HCT116 (cell line): Measurements from ENCODE around the gene WNT3A. TPM values are rescaled to one million over a fixed set of nuclear protein-coding genes. Genes with fewer than 3 reads are reported as not detected.

Experiments
- ATAC-seq: fragments of 200-7000 bp; cut with Tn5 transposase; 2 replicates; pipeline ENCODE4 v1.9.1; 2020; ENCODE audit warnings: mild to moderate bottlenecking, moderate library complexity
- BruUV-seq: library from RNA; stranded (reverse); fragments of 400-500 nt; replicated peaks from 2 replicates; lab custom pipeline; 2021; lab: Mats Ljungman, UMichigan
- CTCF ChIA-PET: fragments of 300-600 bp; sonication (Branson Sonifier 250); formaldehyde crosslinking; loops from one replicate; lab custom pipeline; 2021; ENCODE audit warnings: antibody characterized with exemption; lab: Charles Lee
- POLR2A ChIA-PET: fragments of 300-600, 350-600 bp; sonication (Branson Sonifier 250); formaldehyde crosslinking; loops from one replicate; lab custom pipeline; 2021; ENCODE audit warnings: antibody characterized with exemption; lab: Charles Lee
- RAD21 ChIA-PET, 2 experiments: fragments of 300-600 bp; sonication (Branson Sonifier 250); formaldehyde crosslinking; loops; one replicate each; lab custom pipeline; 2023; ENCODE audit warnings: low total read pairs in 2 of 2; ENCODE audit not compliant: uncharacterized antibody in 2 of 2, unreplicated experiment in 2 of 2, low non-redundant PET in 1 of 2; lab: Charles Lee
- DNase-seq: peaks from one replicate; pipeline ENCODE4 v3.0.0-alpha.2; 2010; ENCODE audit warnings: low read depth, low spot score
- H2AFZ ChIP-seq: fragments of 200-600 bp; shearing (Covaris generic), sonication (generic); 2 replicates; pipeline ENCODE4 v1.6.1; 2017; ENCODE audit warnings: low read depth, mixed run types, mixed read lengths, antibody characterized with exemption, low read length; ENCODE audit not compliant: poor library complexity, severe bottlenecking
- H3K27ac ChIP-seq: 2 replicates; pipeline ENCODE4 v1.5.1; 2012; ENCODE audit warnings: low read depth, low read length
- H3K27me3 ChIP-seq: fragments of 200-600 bp; sonication (generic); 2 replicates; pipeline ENCODE4 v1.6.1; 2016; ENCODE audit warnings: mixed run types, low read length, mixed read lengths; ENCODE audit not compliant: insufficient read depth
- H3K36me3 ChIP-seq, 2 experiments: fragments of 200-500 bp in 1 of 2; fragments of 200-600 bp in 1 of 2; sonication (Bioruptor generic) in 1 of 2; sonication (generic) in 1 of 2; 2 replicates each; pipeline versions ENCODE4 v1.5.1 to v1.6.1; 2014 to 2016; ENCODE audit warnings: low read length in 2 of 2, inconsistent platforms in 1 of 2, mixed read lengths in 1 of 2, mixed run types in 1 of 2; ENCODE audit not compliant: insufficient read depth in 2 of 2, control insufficient read depth in 1 of 2
- H3K4me1 ChIP-seq, 2 experiments: fragments of 200-600 bp in 1 of 2; sonication (generic) in 1 of 2; 2 replicates each; pipeline versions ENCODE4 v1.5.1 to v1.6.1; 2012 to 2017; ENCODE audit warnings: low read length in 2 of 2, inconsistent platforms in 1 of 2, mild to moderate bottlenecking in 1 of 2, mixed read lengths in 1 of 2, mixed run types in 1 of 2, moderate library complexity in 1 of 2; ENCODE audit not compliant: insufficient read depth in 2 of 2, control insufficient read depth in 1 of 2
- H3K4me2 ChIP-seq: fragments of 200-600 bp; sonication (generic); 2 replicates; pipeline ENCODE4 v1.6.1; 2017; ENCODE audit warnings: mixed run types, low read length, mixed read lengths
- H3K4me3 ChIP-seq, 2 experiments: fragments of 200-600 bp in 1 of 2; sonication (generic) in 1 of 2; replicated peaks in 1 of 2; 2 replicates each; pipeline ENCODE4 v1.5.1; 2011 to 2016; ENCODE audit warnings: low read length in 2 of 2, control low read depth in 1 of 2, low read depth in 1 of 2, mild to moderate bottlenecking in 1 of 2, mixed read lengths in 1 of 2, mixed run types in 1 of 2
- H3K79me2 ChIP-seq: fragments of 200-600 bp; sonication (generic); 2 replicates; pipeline ENCODE4 v1.6.1; 2017; ENCODE audit warnings: mild to moderate bottlenecking, mixed run types, low read length, moderate library complexity, mixed read lengths; ENCODE audit not compliant: insufficient read depth
- H3K9ac ChIP-seq: fragments of 200-600 bp; sonication (generic); 2 replicates; pipeline ENCODE4 v1.6.1; 2016; ENCODE audit warnings: low read length, mixed read lengths
- H3K9me2 ChIP-seq: fragments of 200-600 bp; sonication (generic), shearing (Covaris generic); 2 replicates; pipeline ENCODE4 v1.6.1; 2017; ENCODE audit warnings: mixed run types, mild to moderate bottlenecking, moderate library complexity; ENCODE audit not compliant: insufficient read depth
- H3K9me3 ChIP-seq, 2 experiments: fragments of 200-500 bp in 1 of 2; fragments of 200-600 bp in 1 of 2; sonication (Bioruptor generic) in 1 of 2; sonication (generic) in 1 of 2; 2 replicates each; pipeline ENCODE4 v1.6.1; 2014 to 2017; ENCODE audit warnings: low read length in 2 of 2, mixed read lengths in 2 of 2, inconsistent platforms in 1 of 2, low read depth in 1 of 2, mild to moderate bottlenecking in 1 of 2, mixed run types in 1 of 2, moderate library complexity in 1 of 2; ENCODE audit not compliant: control insufficient read depth in 1 of 2, insufficient read depth in 1 of 2
- H4K20me1 ChIP-seq: fragments of 200-600 bp; sonication (generic), shearing (Covaris generic); 2 replicates; pipeline ENCODE4 v1.6.1; 2017; ENCODE audit warnings: mixed run types, mild to moderate bottlenecking, moderate library complexity; ENCODE audit not compliant: insufficient read depth
- ATF3 ChIP-seq: IDR thresholded peaks from 2 replicates; pipeline ENCODE4 v1.6.1; 2012
- CBX3 ChIP-seq: IDR thresholded peaks from 2 replicates; pipeline ENCODE4 v1.6.1; 2012; ENCODE audit warnings: low read depth
- CTCF ChIP-seq, 3 experiments: fragments of 200-600 bp in 1 of 3; sonication (generic) in 1 of 3; IDR thresholded peaks in 2 of 3; conservative IDR thresholded peaks in 1 of 3; 2 replicates each; pipeline ENCODE4 v1.5.1; 2012 to 2017; ENCODE audit warnings: low read depth in 2 of 3, low read length in 2 of 3, antibody characterized with exemption in 1 of 3, borderline replicate concordance in 1 of 3, control low read depth in 1 of 3, mild to moderate bottlenecking in 1 of 3, mixed read lengths in 1 of 3, mixed run types in 1 of 3, moderate library complexity in 1 of 3; ENCODE audit not compliant: insufficient read depth in 1 of 3
- EGR1 ChIP-seq: IDR thresholded peaks from 2 replicates; pipeline ENCODE4 v1.6.1; 2012; ENCODE audit warnings: low read depth
- ELF1 ChIP-seq: IDR thresholded peaks from 2 replicates; pipeline ENCODE4 v1.6.1; 2012; ENCODE audit warnings: low read depth, borderline replicate concordance
- EZH2 ChIP-seq: fragments of 200-600 bp; sonication (generic); IDR thresholded peaks from 2 replicates; pipeline ENCODE4 v1.6.1; 2017; ENCODE audit warnings: antibody characterized with exemption, mixed run types
- EZH2phosphoT487 ChIP-seq: fragments of 200-600 bp; IDR thresholded peaks from 2 replicates; pipeline ENCODE4 v1.6.1; 2018; ENCODE audit warnings: antibody characterized with exemption, borderline replicate concordance
- FOSL1 ChIP-seq: IDR thresholded peaks from 2 replicates; pipeline ENCODE4 v1.6.1; 2012; ENCODE audit warnings: low read depth
- JUND ChIP-seq: IDR thresholded peaks from 2 replicates; pipeline ENCODE4 v1.6.1; 2012
- MAX ChIP-seq: IDR thresholded peaks from 2 replicates; pipeline ENCODE4 v1.6.1; 2012
- POLR2A ChIP-seq: IDR thresholded peaks from 2 replicates; pipeline ENCODE4 v1.7.0; 2011; ENCODE audit warnings: borderline replicate concordance; ENCODE audit not compliant: insufficient read depth, insufficient read length; ENCODE audit errors: extremely low read depth
- POLR2AphosphoS5 ChIP-seq: IDR thresholded peaks from 2 replicates; pipeline ENCODE4 v1.6.1; 2011; ENCODE audit warnings: mild to moderate bottlenecking, low read depth, low read length, moderate library complexity
- RAD21 ChIP-seq: IDR thresholded peaks from 2 replicates; pipeline ENCODE4 v1.6.1; 2012; ENCODE audit warnings: low read depth, mild to moderate bottlenecking
- REST ChIP-seq: IDR thresholded peaks from 2 replicates; pipeline ENCODE4 v1.6.1; 2012; ENCODE audit warnings: low read depth
- SIN3A ChIP-seq: IDR thresholded peaks from 2 replicates; pipeline ENCODE4 v1.6.1; 2012; ENCODE audit warnings: low read depth
- SP1 ChIP-seq: IDR thresholded peaks from 2 replicates; pipeline ENCODE4 v1.6.1; 2012; ENCODE audit warnings: low read depth
- TCF7L2 ChIP-seq: IDR thresholded peaks from 2 replicates; pipeline ENCODE4 v1.7.0; 2011; ENCODE audit warnings: borderline replicate concordance, inconsistent platforms; ENCODE audit not compliant: insufficient read depth, insufficient read length; ENCODE audit errors: extremely low read depth
- YY1 ChIP-seq: IDR thresholded peaks from 2 replicates; pipeline ENCODE4 v1.6.1; 2011; ENCODE audit warnings: low read length, low read depth, moderate library complexity, mild to moderate bottlenecking; ENCODE audit not compliant: insufficient replicate concordance; ENCODE audit errors: extremely low read depth
- ZBTB33 ChIP-seq: IDR thresholded peaks from 2 replicates; pipeline ENCODE4 v1.6.1; 2011; ENCODE audit warnings: mild to moderate bottlenecking, low read length, moderate library complexity; ENCODE audit not compliant: insufficient replicate concordance; ENCODE audit errors: extremely low read depth
- ZNF274 ChIP-seq: fragments of 200-500 bp; sonication (Bioruptor generic); IDR thresholded peaks from 2 replicates; pipeline ENCODE4 v1.6.1; 2014; ENCODE audit warnings: mild to moderate bottlenecking, low read depth, low read length, inconsistent platforms
- intact Hi-C: fragments of 100-400 bp; cut with micrococcal nuclease; formaldehyde crosslinking; loops from 2 replicates; pipeline ENCODE4 v1.10.0; 2022
- total RNA-seq: library from RNA; stranded (reverse); gene quantifications from one replicate; pipeline ENCODE4 v1.2.1, GENCODE V29; 2021; ENCODE audit not compliant: unreplicated experiment

WNT3A gene
- total RNA-seq, 1 experiment from 2014 or later: 3.7 TPM

- no peak for DNase-seq
- Histone ChIP-seq H3K4me2 (no peak overlapping the region), H3K79me2 (no peaks in the 10 kb centered on the region), H3K4me3 (no peak overlapping the region), H4K20me1 (no peaks in the 10 kb centered on the region), H3K36me3 (no peaks in the 10 kb centered on the region), H3K9me2 (no peaks in the 10 kb centered on the region), H3K9me3 (no peaks in the 10 kb centered on the region), H3K27me3 (no peaks in the 10 kb centered on the region), H3K27ac (no peak overlapping the region), H3K9ac (no peak overlapping the region), H3K4me1 (peaks cover 0 to 5% of the 10 kb centered on the region in 2 experiments; a peak in 1 of 4 replicates), H2AFZ (no peak overlapping the region)
- no peak for TF ChIP-seq FOSL1
- no peak for TF ChIP-seq CBX3
- TF ChIP-seq REST: no peak
- no peak for TF ChIP-seq TCF7L2
- TF ChIP-seq ZBTB33: no peak
- no peak for TF ChIP-seq ELF1
- no peak for TF ChIP-seq EGR1
- no peak for TF ChIP-seq EZH2phosphoT487
- no peak for TF ChIP-seq CTCF (IDR thresholded peaks at IDR 0.05 in 2 of 3, conservative IDR thresholded peaks at IDR 0.05 in 1 of 3; ENCODE audit: borderline replicate concordance in 1 of 3, insufficient read depth in 1 of 3, low read depth in 2 of 3, low read length in 2 of 3)
- TF ChIP-seq POLR2A: no peak
- no peak for TF ChIP-seq RAD21
- TF ChIP-seq POLR2AphosphoS5: no peak
- TF ChIP-seq JUND: no peak
- TF ChIP-seq MAX: no peak
- TF ChIP-seq EZH2: no peak
- TF ChIP-seq ZNF274: no peak
- no peak for TF ChIP-seq ATF3
- no peak for TF ChIP-seq YY1
- no peak for TF ChIP-seq SIN3A
- TF ChIP-seq SP1: no peak
- ATAC-seq: no peak
- ChIA-PET POLR2A (no interaction called here), RAD21 (no interaction called here), CTCF (no interaction called here)
- intact Hi-C loops: no loop called here
- BruUV-seq: no TSS peak
Observed at GRCh38 chr1:228002792-228003191, 4.0 kb upstream of the WNT3A start.
